Kidney capillary endothelial cell (primary cell): ENCODE measurements around the gene TRPC4.
"Not testable (repeated sequence)": the region's sequence is repeated elsewhere in the genome, so short reads cannot be mapped to it uniquely, and the experiment has no call there.

ENCODE experiments used
- DNase-seq: peaks from one replicate; pipeline ENCODE4 v3.0.0-alpha.2; 2018; ENCODE audit warnings: low spot score

TRPC4 gene

DNA sequence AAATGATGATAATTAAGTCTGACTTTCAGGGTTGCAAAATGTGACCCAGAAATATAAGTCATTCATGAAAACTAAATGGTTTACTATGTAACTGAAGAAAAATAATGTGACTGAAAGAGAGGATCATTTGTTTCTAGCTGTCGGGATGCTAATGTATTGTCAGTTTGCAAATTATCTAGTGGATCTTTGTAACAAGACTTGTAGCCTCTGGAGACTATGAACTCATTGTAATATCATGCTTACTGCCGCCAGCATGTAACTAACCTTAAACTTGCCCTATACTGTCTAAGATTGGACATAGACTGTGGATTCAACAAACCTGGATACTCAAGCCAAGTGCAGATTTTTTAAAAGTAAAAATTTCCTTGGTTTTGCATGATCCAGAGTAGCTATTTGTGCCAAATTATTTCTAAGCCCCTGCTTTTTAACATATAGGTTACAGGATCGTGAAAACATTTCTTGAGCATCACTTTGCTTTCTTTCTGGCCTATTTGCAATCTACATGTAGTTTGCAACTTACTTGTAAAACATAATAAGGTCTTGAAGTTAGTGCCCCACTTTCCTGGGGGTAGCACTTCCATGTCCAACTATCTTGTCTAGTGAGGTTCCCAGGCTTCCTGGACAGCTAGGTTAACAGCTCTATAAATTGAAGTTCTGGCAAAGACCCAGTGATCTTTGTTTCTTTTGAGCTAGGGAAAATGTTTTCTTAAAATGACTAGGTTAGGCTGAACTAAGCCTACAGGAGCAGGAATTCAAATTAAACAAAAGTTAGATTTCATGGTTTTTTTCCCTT, 267.7 kb downstream of the TRPC4 start:
- DNase-seq = no peak

GRCh38 chr13:37599519-37599918, 270.1 kb downstream of the TRPC4 start:
- DNase-seq = no peak

DNA sequence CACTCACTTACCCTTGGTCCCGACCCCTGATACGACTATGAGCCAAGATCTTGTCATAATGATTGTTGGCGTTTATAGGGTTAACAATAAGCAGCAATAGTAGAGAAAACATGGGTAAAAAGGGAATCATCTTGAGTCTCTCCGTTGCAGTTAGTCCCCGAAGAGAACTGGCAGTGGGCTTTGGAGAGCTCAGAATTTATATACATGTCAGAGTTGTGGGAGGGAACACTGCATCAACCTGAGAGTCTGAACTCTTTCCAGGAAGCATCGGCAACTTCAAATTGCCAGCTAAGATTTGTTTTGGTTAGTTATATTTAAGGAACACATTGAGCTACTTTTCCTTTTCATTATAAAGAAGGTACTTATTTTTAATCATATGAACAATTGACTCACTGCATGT, 271.0 kb downstream of the TRPC4 start, which contains the start of gene POSTN:
TSS of gene POSTN (minus strand) at position 172 of the 400 bp plus-strand sequence. CDS start at position 130, 42 bp downstream.
- no peak for DNase-seq

GRCh38 chr13:37597477-37598025, 272.0 kb downstream of the TRPC4 start:
- no peak for DNase-seq

DNA sequence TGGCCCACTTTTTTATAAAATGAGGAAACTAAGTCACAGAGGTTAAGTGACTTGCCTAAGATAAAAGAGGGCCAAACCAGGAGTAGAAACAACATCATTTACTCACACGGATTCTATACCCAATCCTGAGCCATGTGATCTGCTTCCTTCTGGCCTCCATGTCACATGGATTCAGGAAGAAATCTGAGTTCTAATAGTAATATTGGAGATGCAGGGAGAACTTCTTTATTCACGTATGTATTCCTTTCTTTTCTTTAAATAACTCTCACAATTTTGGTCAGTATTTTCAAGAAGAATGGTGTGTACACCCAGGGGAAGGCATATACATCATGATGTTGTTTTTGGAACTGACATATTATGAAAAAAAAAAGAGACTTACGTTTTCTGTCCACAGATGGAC, 272.8 kb downstream of the TRPC4 start:
- no peak for DNase-seq

DNA sequence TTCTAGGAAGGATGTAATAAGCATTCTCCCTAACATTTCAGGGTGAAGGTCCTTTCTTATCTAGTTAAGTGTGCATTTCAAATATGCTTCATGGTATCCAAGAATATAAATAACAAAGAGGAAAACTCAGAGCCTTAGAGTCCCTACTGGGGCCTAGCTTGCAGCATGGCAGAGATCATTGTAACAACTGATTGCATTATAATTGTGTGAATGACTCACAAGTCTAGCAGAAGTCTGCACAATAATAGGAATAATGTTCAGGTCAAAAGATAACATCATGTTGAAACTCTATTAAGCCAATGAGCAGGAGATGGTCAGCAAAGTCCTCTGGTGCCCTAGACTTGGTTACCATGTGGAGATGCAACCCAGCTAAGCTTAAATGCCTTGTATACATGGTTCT, 274.4 kb downstream of the TRPC4 start:
- no peak for DNase-seq

GRCh38 chr13:37594550-37594949, 275.0 kb downstream of the TRPC4 start:
- DNase-seq = no peak

DNA sequence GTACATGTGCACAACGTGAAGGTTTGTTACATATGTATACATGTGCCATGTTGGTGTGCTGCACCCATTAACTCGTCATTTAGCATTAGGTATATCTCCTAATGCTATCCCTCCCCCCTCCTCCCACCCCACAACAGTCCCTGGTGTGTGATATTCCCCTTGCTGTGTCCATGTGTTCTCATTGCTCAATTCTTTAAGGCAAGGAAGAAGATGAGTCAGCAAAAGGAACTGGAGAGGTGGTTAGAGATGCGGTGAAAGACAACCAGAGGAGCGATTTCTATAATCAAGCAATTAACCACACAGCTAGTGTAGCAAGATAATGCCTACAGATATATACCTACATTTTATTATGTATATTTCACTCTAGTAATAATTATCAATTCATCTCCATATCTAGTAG, 280.2 kb downstream of the TRPC4 start:
- DNase-seq = not testable (repeated sequence)

DNA sequence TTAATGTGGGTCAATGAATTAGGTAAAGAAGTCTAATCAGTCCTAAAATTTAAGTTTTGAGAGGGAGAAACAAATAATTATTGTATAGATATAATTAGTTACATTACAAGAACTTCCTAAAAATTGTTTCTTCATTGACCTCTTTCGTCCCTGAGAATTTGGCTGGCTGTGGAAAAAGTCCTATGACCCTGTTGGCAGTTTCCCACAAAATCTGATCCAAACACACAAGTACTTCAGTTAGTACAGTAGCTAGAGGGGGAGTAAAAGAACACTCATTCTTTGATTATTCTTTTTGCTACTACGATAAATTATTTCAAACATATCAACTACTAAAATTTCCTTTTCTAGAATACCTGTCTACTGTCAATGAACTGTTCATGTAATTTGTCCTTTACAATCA, 282.3 kb downstream of the TRPC4 start:
- no peak for DNase-seq
